Fibroblast of upper back skin (primary cell): ENCODE measurements around the gene FRMPD2.
A peak's percentile ranks its signal among the peaks of the same experiment; 100 is the strongest.

Experiments used
- DNase-seq: peaks from one replicate; pipeline ENCODE4 v3.0.0-alpha.2; 2013

FRMPD2 gene

GRCh38 chr10:48274636-48275035 is at the start of gene FRMPD2:
TSS of gene FRMPD2 (minus strand) at chr10:48274696. CDS start at chr10:48274567, 129 bp downstream.
- no peak for DNase-seq

- no peak for DNase-seq
Measured at GRCh38 chr10:48322017-48322416, 47.5 kb upstream of the FRMPD2 start.

- no peak for DNase-seq
Measured at GRCh38 chr10:48317321-48317990, 43.0 kb upstream of the FRMPD2 start.

- DNase-seq = no peak
Measured at GRCh38 chr10:48316236-48316635, 41.7 kb upstream of the FRMPD2 start.

- no peak for DNase-seq
Measured at GRCh38 chr10:48314107-48314506, 39.6 kb upstream of the FRMPD2 start.

GRCh38 chr10:48309711-48310226 is 35.3 kb upstream of the FRMPD2 start:
- peak; percentile 83 for DNase-seq

- no peak for DNase-seq
Measured at GRCh38 chr10:48307711-48308018, 33.2 kb upstream of the FRMPD2 start.

- DNase-seq = peak; percentile 47
Measured at GRCh38 chr10:48306870-48307710, 32.6 kb upstream of the FRMPD2 start.

- peak; percentile 87 for DNase-seq
Measured at GRCh38 chr10:48306265-48306869, 31.9 kb upstream of the FRMPD2 start, which contains the start of gene MAPK8. TSS of gene MAPK8 (plus strand) at chr10:48306677. CDS start at chr10:48401661, 94,984 bp downstream.

- no peak for DNase-seq
Measured at GRCh38 chr10:48305905-48306264, 31.4 kb upstream of the FRMPD2 start.

- DNase-seq = no peak
Measured at GRCh38 chr10:48302515-48303476, 28.3 kb upstream of the FRMPD2 start.

- DNase-seq = no peak
Measured at GRCh38 chr10:48300556-48300955, 26.1 kb upstream of the FRMPD2 start.

- no peak for DNase-seq
Measured at GRCh38 chr10:48299692-48300091, 25.2 kb upstream of the FRMPD2 start.

GRCh38 chr10:48299066-48299465 is 24.6 kb upstream of the FRMPD2 start:
- DNase-seq = no peak

GRCh38 chr10:48296576-48297098 is 22.1 kb upstream of the FRMPD2 start:
- DNase-seq = no peak

GRCh38 chr10:48294431-48294830 is 19.9 kb upstream of the FRMPD2 start:
- DNase-seq = no peak

GRCh38 chr10:48292616-48293015 is 18.1 kb upstream of the FRMPD2 start:
- no peak for DNase-seq

- no peak for DNase-seq
Measured at GRCh38 chr10:48291190-48291589, 16.7 kb upstream of the FRMPD2 start.

- DNase-seq = no peak
Measured at GRCh38 chr10:48290286-48290685, 15.8 kb upstream of the FRMPD2 start.

- DNase-seq = peak; percentile 37
Measured at GRCh38 chr10:48289501-48290238, 15.2 kb upstream of the FRMPD2 start.

- no peak for DNase-seq
Measured at GRCh38 chr10:48288661-48289060, 14.2 kb upstream of the FRMPD2 start.
